Stimulated activated CD4-positive, alpha-beta T cell treated with anti-CD3 and anti-CD28 coated beads, Interleukin-15, amount 100 ng/mL, for 1 hour (primary cell): ENCODE results near the gene UFL1.

Experiments
- DNase-seq, 2 donors: peaks; one replicate each; pipeline ENCODE4 v3.0.0-alpha.2; 2020; ENCODE audit warnings: low read depth in 1 of 2, low spot score in 1 of 2

UFL1 gene

DNA sequence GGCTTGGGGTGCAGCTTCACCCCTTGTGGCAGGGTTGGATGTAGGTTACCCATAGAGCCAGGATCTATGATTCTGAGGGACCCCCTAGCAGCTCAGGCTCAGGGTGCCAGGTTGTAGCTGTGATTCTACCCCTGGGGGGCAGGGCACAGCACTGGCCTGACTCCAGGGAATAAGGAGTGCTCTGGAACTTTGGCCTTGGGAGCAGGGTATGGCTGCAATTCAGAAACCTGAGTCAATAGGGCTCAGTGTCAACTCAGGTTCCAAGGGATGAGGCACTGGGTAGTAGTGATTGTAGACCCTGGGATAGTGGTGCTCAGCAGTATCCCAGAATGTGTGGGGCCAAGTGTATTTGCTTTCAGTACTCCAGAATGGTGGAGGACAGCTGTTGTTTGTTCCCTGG lies 49.9 kb downstream of the UFL1 start:
- no peak for DNase-seq

DNA sequence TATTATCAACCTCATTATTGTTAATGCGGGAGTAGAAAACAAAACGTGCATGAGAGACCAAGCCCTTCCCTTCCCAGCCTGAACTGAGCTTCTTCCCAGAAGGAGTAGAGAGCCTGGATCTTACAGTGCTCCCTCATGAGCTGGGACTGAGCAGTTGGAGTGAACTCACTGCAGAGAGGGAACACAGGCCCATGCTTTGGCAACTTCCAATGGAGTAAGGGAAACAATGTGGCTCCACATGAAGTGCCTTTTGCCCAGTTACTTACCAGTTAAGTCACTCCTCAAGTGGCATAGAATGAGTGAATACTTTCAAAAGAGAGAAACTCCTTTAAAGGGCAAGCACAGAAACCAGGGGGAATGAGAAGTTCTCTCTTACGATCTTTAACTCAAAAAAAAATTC lies 53.8 kb downstream of the UFL1 start:
- no peak for DNase-seq

DNA sequence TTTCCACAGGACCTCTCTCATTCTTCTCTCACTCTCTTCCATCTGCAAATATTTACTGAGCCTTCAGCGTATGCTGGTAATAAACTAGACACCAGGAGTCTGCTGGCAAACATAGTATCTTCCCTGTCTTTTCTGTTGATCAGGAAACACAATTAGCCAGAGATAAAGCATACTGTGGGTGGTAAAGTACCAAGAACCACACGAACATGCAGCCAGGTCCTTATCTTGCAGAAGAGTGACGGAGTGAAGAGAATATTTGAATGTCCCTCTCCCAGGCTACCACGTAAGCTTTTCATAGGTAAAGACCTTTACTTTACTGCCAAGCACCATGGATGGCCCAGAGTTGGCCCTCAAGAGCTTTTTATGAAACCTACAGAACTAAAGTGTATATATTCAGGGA lies 54.6 kb downstream of the UFL1 start:
- DNase-seq: no peak

DNA sequence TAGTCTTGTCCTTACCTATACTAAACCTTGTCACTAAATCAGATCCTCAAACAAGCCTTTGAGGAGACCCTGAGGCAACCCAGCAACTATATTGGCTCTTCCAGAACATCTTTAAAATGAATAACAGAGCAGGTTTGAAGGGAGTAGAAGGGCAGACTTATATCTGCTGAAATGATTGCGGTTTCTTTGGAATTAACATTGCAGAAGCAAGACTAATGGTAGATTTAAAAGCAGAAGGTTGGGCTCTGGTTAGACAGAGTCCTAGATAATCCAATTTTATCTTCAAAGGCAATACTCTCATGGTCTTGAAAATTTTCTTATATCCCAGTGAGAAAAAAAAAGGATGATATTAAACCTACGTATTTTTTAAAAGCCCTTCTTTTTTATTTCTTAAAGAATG lies 60.4 kb downstream of the UFL1 start:
- no peak for DNase-seq

DNA sequence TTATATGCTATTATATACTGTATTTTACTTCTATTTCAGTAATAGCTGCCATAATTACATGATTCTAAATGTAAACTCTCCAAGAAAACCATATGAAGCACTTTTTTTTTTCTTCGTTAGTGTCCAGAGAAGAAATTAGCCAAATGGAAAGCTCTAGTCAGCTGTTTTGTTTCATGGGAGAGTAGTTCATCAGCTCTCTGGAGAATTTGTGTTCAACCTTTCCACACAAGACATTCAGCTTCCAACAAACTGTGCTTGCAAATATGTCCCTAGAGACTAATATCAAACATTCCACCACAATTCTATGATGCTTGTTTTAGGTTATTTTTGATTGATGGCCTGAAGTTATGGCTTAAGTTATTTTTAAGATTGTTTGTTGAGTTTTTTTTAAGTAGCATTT lies 60.8 kb downstream of the UFL1 start:
- DNase-seq: no peak

DNA sequence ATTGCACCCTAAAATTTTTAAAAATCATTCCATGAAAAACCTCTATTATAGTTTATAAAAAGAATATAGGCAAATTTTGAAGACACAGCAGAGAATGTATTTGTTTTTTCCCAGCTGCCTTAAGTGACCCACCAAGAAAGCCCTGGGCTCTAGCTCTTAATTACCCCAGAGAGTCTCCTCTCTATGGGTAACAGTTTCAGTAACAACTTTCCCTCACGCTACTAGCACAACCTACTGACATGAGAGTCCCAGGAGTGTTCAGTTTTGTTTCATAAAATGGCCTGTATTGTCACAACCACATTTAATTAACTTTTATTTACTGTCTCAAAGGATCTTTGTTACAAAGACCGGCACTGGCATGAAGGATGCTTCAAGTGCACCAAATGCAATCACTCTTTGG lies 82.8 kb downstream of the UFL1 start:
- DNase-seq: no peak
